C4-2B (cell line): ENCODE measurements around the gene TAX1BP3.

Source experiments
- H3K27ac ChIP-seq: fragments of 450-650 bp; 2 replicates; pipeline ENCODE4 v1.5.1; 2017
- ZFX ChIP-seq: fragments of 450-650 bp; IDR thresholded peaks from 2 replicates; pipeline ENCODE4 v1.6.1; 2017
- TF ChIP-seq, protein P1 (sequence below): fragments of 450-650 bp; conservative IDR thresholded peaks from 2 replicates; pipeline ENCODE4 v1.5.1; 2017; ENCODE audit warnings: mild to moderate bottlenecking

The TAX1BP3 gene

DNA sequence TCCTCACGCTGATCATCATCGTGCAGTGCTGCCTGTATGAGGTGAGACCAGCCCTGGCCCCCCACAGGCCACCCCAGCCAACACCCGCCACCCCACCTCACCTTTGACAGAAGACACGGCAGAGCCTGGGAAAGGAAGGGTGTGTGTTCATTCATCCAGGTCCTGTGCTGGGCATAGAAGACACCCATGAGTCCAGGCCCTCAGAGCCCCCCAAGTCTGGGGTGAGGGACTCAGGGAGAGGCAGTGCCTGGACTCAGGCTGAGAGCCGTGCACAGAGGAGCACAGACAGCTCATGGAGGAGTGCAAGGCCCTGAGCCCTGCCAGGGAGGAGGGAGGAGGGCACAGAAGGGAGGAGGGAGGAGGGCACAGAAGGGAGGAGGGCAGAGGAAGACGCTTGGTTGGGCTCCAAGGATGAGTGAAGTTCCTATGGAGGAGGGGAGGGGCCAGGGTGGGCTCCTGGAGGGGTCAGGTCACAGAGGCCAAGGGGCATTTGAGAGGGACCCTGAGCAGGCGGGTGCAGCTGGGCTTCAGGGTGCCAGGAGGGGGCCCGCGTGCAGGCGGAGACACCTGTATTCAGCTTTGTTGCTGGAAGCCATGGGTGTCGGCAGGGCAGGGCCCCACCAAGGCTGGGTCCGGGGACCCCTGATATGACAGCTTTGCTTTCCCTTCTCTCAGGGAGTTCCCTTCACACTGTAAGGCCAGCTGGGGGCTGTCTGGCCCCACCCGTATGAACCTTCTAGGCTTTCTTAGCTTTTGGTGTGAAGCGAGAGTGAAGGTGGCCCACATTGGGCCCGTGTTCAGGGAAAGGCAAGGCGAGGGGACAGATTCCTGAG lies 11.4 kb downstream of the TAX1BP3 start:
- H3K27ac ChIP-seq = no peak overlapping the region
- TF ChIP-seq ZFX = no peak
- TF ChIP-seq, protein P1, sequence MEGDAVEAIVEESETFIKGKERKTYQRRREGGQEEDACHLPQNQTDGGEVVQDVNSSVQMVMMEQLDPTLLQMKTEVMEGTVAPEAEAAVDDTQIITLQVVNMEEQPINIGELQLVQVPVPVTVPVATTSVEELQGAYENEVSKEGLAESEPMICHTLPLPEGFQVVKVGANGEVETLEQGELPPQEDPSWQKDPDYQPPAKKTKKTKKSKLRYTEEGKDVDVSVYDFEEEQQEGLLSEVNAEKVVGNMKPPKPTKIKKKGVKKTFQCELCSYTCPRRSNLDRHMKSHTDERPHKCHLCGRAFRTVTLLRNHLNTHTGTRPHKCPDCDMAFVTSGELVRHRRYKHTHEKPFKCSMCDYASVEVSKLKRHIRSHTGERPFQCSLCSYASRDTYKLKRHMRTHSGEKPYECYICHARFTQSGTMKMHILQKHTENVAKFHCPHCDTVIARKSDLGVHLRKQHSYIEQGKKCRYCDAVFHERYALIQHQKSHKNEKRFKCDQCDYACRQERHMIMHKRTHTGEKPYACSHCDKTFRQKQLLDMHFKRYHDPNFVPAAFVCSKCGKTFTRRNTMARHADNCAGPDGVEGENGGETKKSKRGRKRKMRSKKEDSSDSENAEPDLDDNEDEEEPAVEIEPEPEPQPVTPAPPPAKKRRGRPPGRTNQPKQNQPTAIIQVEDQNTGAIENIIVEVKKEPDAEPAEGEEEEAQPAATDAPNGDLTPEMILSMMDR = no peak

DNA sequence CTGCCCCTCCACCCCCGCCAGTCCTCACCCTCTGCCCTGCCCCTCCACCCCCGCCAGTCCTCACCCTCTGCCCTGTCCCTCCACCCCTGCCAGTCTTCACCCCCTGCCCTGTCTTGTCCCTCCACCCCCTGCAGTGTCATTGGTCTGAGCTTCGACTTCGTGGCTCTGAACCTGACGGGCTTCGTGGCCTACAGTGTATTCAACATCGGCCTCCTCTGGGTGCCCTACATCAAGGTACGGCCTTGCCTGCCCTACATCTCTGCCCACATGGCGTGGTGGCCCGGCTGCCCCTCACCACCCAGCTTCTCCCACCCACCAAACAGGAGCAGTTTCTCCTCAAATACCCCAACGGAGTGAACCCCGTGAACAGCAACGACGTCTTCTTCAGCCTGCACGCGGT lies 12.0 kb downstream of the TAX1BP3 start:
- no peak overlapping the region for H3K27ac ChIP-seq

DNA sequence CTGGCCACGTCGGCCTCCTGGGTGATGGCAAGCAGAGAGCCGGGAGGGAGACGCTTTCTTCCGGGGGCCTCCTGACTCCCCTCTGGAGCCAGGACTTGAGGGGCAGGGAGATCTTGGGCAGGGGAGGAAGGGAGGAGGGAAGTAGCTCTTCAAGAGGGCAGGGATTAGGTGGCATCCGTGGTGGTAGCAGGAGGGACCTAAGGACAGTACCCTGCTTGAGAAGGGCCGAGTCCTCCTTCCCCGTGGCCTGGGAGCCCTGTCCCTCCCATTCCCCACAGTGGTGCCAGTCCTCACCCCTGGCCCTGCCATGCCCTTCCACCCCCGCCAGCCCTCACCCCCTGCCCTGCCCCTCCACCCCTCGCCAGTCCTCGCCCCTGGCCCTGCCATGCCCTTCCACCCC lies 12.6 kb downstream of the TAX1BP3 start:
- TF ChIP-seq, protein P1 = no peak
- no peak for TF ChIP-seq ZFX
- no peak overlapping the region for H3K27ac ChIP-seq

More for the DNA sequence above, 12.0 kb downstream of the TAX1BP3 start:
- TF ChIP-seq, protein P1 = no peak
- TF ChIP-seq ZFX = no peak

DNA sequence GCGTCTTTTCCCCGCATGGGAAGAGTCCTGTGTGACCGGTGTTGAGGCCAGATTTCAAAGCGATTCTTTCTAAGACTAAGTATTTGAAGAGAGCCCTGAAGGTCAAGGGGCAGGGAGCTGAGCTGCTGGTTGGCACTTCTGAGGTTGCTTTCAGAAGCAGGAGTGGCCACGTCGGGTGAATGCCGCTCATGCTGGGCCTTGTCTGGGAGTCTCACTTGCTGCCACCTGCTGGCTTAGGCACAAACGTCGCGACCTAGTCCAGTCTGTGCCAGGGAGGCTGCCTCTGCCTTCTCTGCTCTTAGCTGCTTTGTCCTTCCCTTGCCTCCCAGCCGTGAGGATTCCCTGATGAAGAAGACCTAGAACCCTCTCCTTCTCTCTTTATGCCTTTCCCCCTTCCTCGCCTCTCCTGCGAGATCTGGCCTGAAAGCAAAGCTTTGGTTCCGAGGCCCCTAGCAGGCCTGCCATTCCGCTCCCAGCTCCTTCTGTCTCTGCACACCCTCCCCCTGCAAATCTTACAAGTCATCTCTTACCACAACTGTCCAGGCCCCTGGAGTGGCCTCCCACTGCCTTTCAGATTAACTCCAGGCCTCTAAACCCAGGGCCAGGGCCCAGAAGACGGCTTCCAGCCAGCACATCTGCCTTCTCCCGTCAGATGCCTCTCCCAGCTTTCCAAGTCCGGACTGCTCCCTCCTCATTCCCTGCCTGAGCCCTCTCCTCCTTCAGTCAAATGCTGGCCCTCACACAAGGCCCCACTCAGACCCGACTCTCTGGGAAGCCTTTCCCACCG lies 20.4 kb downstream of the TAX1BP3 start:
- no peak for TF ChIP-seq ZFX
- no peak overlapping the region for H3K27ac ChIP-seq

DNA sequence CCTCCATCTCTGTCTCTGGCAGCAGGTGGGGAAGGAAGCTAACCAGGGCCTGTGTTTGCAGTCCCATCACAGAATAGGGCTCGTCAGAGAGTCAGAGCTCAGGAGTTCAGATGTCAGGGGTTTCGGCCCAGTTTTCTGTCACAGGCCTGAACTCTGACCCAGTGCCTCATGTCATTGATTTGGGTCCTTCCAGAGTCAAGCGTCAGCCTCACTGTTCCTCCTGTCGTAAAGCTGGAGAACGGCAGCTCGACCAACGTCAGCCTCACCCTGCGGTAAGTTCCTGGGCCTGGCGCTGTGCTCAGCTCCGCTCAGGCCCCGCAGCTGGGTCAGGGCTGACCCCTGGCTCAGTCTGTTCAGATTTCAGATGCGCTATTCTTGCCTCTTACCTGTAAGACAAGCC lies 21.1 kb downstream of the TAX1BP3 start:
- H3K27ac ChIP-seq = no peak overlapping the region
- no peak for TF ChIP-seq ZFX
- TF ChIP-seq, protein P1 = no peak

DNA sequence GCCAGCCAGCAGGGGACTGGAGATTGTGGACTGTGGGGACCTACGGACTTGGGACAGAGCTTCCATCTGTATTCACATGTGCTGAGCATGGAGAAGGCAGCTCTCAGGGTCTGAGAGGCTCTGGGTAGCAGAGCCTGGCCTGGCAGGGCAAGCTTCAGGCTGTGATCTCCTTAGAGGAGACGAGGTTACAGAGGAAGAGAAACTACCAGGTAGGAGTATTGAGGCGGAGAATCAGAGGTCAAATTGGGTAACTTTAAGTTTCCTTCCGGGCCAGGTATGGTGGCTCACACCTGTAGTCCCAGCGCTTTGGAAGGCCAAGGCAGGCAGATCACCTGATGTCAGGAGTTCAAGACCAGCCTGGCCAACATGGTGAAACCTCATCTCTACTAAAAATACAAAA lies 23.1 kb downstream of the TAX1BP3 start:
- H3K27ac ChIP-seq = no peak overlapping the region
- TF ChIP-seq ZFX = no peak
- TF ChIP-seq, protein P1 = no peak

DNA sequence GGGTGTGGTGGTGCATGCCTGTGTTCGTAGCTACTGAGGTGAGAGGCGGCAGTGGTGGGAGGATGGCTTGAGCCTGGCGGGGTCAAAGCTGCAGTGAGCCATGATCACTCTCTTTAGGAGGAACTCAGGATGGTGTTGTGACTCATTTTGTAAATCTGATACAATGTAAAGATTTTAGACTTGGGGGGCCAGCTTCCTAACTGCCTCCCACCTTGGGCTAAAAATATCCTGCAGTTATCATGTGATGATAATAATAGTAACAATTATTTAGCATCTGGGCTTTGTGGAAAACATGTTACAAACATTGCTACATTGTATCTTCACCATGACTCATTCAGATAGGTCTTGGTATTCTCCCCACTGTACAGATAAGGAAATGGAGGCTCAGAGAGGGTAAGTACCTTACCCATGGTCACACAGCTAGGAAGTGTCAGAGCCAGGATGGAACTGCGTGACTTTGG lies 24.5 kb downstream of the TAX1BP3 start:
- TF ChIP-seq, protein P1 = no peak
- no peak for TF ChIP-seq ZFX
- no peak overlapping the region for H3K27ac ChIP-seq
